GM19328 (cell line): ENCODE measurements around the gene ATG10.
"Not testable (repeated sequence)": the region's sequence is repeated elsewhere in the genome, so short reads cannot be mapped to it uniquely, and the experiment has no call there.

ENCODE experiments used
- ATAC-seq: cut with Tn5 transposase; IDR thresholded peaks from one replicate; pipeline ENCODE4 v1.9.1; 2021; ENCODE audit warnings: mild to moderate bottlenecking, moderate library complexity; ENCODE audit not compliant: unreplicated experiment

The ATG10 gene

DNA sequence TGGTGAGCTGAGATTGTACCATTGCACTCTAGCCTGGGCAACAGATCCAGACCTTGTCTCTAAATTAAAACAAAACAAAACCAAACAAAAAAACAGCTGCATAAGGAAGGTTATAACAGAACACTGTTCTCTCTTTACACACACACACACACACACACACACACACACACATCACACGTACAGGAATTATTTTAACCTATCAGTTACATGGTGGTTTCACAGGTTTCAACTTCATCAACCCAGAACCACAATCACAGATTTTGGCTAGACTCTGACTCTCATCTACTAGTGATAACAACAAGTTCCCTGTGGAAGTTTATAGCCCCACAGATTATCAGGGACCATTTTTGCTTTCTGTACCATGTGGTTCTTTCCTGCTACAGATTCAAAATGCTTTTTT is 246.1 kb downstream of the ATG10 start:
- ATAC-seq, result no peak

GRCh38 chr5:82218374-82219156 is 246.7 kb downstream of the ATG10 start:
- no peak for ATAC-seq

GRCh38 chr5:82221020-82221419 is 249.2 kb downstream of the ATG10 start:
- ATAC-seq, result no peak

DNA sequence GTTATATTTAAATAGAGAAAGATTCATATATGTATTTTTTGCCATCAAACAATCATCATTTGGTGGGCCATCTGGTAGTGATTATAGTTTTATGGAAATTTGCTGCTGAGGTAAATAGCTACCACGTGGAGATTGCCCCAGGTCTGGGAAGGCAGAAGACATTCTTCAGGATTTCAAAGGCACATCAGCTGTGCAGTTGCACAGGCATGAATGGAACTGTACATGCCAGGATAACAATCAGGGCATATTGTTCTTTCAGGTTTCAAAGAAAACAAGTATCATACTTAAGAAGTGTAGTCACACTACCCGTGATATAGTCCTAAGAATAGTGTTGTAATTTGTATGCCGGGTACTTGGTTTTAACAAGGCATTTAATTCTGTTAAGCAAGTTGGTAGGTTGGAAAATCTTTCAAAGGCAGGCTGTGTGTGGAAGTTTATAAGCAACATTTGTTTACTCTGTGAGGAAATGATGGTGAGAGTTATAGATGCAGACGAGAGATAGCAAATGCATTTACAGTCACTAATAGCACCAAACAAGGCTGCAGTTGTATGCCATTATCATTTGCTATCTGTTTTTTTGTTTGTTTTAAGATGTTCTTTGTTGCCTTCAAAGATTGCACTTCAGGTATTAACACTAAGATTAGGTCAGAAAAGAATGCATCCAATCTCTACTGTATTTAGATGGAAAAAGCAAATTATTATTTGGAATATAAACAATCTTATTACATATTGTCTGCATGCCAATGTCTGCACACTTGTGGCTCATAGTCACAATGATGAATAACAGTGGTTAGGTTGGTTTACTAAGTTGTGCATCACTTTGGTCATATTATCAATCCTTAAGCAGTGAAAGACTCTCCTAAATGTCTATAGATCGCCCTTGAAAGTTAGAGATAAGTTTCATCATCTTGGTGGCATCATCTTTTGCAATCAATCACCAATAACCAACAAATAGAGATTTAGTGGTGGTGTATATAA is 251.1 kb downstream of the ATG10 start:
- no peak for ATAC-seq

DNA sequence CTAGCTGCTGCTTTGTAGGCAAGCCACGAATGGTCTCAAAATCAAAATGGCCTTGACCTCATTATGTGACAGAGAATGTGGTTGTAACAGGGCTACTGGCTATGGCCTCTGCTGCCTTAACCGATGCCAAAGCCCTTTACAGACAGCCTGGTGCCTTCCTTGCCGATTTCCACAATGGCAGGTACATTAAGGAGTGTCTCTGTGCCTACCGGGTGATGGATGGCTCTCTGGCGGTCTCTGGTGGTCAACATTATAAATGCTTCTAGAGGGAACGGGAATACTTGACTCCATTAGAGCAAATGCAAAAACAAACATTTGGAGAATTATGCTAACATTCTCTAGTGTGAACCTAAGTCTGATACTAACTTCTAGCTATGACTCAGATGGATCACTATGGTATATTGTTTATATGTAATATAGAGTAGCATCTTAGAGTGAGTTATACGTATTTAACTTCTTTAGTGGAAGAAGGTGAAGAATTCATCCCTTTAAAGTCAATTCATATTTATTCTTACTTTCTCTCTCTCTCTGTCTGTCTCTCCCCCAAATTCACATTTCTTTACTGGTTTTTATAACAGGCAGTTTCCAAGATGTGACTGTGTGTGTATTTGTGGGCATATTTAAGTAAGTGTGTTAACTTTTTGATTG is 253.8 kb downstream of the ATG10 start:
- ATAC-seq, result peak; percentile 64

GRCh38 chr5:82234885-82235284 is 263.1 kb downstream of the ATG10 start:
- no peak for ATAC-seq

- no peak for ATAC-seq
These were observed 272.3 kb downstream of the ATG10 start for GRCh38 chr5:82244151-82244550.

GRCh38 chr5:82244854-82245635 is 273.2 kb downstream of the ATG10 start:
- ATAC-seq, result no peak

GRCh38 chr5:82246960-82247574 is 275.2 kb downstream of the ATG10 start:
- no peak for ATAC-seq

DNA sequence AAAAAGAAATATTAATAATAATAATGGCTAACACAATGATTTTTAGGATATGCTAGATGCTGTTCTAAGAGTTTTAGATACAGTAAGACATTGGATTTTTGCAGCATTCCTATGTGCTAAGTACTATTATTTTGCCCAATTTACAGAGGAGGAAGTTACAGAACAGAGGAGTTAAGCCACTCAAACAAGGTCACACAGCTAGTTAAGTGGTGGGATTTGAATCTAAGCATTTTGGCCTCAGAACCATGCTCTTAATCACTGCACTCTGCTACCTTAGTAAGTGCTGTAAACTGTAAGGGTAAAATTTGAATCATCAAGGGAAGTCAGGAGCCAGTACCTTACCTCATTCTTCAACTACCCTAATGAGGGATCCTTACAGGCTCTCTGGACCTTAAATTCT is 280.9 kb downstream of the ATG10 start:
- ATAC-seq, result no peak

DNA sequence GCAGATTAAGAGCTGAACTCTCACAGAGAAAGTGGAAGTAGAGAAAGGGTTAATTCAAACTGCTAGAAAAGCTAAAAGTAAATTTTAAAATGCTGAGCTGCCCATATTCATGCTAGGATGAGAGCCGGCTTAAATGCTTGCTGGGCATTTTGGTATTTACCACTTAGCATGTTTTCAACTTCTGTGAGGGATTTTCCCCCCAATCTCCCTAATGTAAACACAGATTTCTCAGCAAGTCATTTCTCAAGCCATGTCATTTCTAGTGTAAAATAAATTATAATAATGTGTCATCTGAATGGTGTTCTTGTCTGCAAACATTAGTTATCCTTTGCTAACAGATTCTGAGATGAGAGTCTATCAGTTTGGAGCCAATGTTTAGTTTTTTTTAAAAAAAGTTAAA is 284.0 kb downstream of the ATG10 start:
- ATAC-seq, result no peak

DNA sequence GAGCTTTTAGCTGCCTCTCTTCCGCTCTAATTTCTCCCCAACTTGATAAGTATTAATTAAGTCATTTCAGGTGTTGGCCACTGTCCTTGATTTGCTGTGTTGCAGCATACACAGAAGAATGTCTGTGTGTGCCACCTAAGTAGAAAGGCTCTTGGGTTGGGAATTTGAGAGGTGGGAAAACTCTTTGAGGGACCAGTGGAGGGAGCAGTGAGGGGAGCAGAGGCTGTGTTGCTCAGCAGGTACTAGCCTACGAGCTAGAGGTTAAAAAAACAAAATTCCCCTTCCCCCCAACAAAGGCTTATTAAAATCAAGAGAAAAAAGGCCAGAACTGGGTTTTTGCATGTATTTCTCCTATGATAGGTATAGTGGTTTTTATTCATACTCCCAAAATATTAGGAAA is 285.4 kb downstream of the ATG10 start:
- ATAC-seq, result no peak

DNA sequence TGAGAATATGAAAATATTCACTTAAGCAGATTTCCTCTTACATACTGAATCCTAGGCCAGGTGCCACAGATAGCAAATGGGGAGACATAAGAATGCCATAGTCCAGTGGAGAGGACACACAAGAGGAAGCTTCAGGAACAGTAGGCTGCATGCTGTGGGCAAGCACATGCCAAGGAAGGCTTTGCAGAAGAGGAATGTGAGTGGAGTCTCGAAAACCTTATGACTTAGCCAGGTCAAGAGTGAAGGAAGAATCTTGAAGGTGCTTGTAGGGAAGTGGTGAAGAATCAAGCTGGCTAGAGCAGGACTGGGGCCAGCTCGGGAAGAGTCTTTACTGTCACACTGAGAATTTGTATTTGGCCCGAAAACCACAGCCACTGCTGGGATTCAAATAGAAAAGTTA is 285.9 kb downstream of the ATG10 start:
- no peak for ATAC-seq

DNA sequence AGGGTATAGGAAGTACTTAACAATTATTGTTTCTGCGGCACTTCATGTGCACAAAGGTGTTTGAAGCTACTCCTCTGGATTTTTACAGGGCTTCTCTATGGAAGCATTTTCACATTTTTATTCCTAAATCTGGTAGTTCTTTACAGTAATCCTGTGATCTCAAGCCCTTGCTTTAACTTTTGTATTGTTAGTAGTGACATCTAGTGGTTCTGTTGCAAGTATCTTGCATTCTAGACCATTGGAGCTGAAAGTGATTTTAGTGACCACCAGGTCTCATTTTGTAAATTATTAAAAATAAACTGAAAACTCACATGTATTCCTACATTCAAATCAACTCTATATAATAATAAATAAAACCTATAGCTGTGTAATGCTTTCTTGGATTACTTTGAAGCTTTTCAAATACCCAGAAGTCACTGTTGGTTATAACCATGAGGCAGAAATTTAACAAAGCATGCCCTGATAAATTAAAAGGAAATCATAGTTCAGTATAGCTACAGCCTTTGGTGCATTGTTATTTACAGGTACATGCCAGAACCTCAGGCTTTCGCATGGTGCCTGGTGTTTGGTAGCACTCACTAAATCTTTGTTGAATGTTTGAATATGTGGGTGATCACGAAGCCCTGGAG is 287.5 kb downstream of the ATG10 start:
- no peak for ATAC-seq

- no peak for ATAC-seq
These were observed 293.2 kb downstream of the ATG10 start for GRCh38 chr5:82265047-82265446.

DNA sequence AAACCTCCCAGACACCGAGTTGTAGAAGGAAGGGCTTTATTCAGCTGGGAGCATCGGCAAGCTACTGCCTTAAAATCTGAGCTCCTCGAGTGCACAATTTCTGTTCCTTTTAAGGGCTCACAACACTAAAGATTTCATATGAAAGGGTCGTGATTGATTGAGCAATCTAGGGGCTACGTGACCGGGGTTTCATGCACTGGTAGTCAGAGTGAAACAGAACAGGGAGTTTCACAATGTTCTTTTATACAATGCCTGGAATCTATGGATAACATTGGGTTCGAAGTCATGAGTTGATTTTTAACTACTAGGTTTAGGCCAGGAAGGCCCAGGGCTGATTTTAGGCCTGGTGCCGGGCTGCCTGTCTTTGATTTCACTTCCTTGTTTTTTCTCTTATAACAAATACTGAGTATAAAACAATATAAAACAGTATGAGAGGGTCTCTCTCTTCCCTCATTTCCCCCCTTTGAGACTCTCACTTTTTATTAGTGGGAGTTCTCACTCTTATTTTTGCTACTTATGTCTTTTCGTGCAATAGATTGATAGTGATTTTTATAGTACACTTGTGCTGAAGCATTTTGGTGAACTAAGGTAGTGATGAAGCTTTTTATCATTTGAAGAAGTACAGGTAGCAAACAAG is 295.6 kb downstream of the ATG10 start:
- not testable (repeated sequence) for ATAC-seq

- ATAC-seq, result not testable (repeated sequence)
These were observed 297.5 kb downstream of the ATG10 start for GRCh38 chr5:82269363-82269762.

DNA sequence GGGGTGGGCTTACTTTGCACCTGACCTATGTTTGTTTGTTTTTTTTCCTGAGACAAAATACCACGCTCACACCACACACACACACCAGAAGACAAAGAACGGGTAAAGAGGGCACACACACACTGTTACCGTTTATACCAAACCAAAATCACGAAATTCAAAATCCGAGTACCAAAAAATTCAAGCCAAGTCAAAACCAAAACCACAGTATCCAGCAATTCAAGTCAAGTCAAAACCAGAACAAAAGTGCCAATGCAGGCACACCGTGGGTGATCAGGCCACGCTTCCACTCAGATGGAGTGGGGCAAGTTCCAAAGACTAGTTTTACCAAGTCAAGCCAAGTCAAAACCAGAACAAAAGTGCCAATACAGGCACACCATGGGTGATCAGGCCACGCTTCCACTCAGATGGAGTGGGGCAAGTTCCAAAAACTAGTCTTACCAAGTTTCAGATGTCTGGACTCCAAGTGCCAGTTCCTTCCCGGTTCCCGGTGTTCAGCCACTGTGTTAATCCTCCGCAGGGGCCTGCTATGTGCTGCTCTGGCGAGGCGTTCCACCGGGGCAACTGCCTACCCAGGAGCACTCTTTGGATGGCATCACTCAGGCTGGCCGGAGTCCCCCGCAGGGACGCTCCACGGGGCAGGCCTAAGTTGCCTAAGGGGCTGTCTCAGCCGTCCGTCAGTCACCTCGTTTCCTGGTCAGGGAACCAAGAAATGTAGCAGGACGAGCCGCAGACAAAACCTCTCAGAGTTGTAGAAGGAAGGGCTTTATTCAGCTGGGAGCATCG is 300.9 kb downstream of the ATG10 start:
- ATAC-seq, result not testable (repeated sequence)
